H9 (cell line): ENCODE measurements around the gene CLEC20A. TPM values are rescaled to one million over a fixed set of nuclear protein-coding genes. Genes with fewer than 3 reads are reported as not detected.

Experiments
- DNase-seq: peaks from one replicate; pipeline ENCODE4 v3.0.0-alpha.2; 2017
- H2AFZ ChIP-seq: one replicate; pipeline ENCODE4 v1.6.1; 2013; ENCODE audit warnings: mild to moderate bottlenecking, low read length, control low read depth, moderate library complexity
- H2AK5ac ChIP-seq: 2 replicates; pipeline ENCODE4 v1.6.1; 2013; ENCODE audit warnings: low read length, control low read depth, mixed read lengths; ENCODE audit not compliant: insufficient read length
- H2BK120ac ChIP-seq: one replicate; pipeline ENCODE4 v1.6.1; 2013; ENCODE audit warnings: low read depth, mild to moderate bottlenecking, low read length, control low read depth, inconsistent platforms; ENCODE audit not compliant: poor library complexity, severe bottlenecking
- H2BK12ac ChIP-seq: 2 replicates; pipeline ENCODE4 v1.6.1; 2013; ENCODE audit warnings: low read length, control low read depth, mixed read lengths, low read depth; ENCODE audit not compliant: insufficient read length
- H2BK15ac ChIP-seq: 2 replicates; pipeline ENCODE4 v1.6.1; 2013; ENCODE audit warnings: low read depth, low read length, control low read depth
- H2BK20ac ChIP-seq: one replicate; pipeline ENCODE4 v1.6.1; 2013; ENCODE audit warnings: low read depth, mild to moderate bottlenecking, low read length, control low read depth, inconsistent platforms; ENCODE audit not compliant: poor library complexity, severe bottlenecking
- H2BK5ac ChIP-seq: 2 replicates; pipeline ENCODE4 v1.6.1; 2013; ENCODE audit warnings: low read length, control low read depth, mixed read lengths; ENCODE audit not compliant: insufficient read length
- H3K14ac ChIP-seq: 2 replicates; pipeline ENCODE4 v1.6.1; 2013; ENCODE audit warnings: low read length, control low read depth; ENCODE audit not compliant: insufficient read depth
- H3K18ac ChIP-seq: 2 replicates; pipeline ENCODE4 v1.6.1; 2013; ENCODE audit warnings: low read depth, mild to moderate bottlenecking, mixed read lengths, low read length, control low read depth; ENCODE audit not compliant: insufficient read length
- H3K23ac ChIP-seq: 2 replicates; pipeline ENCODE4 v1.6.1; 2013; ENCODE audit warnings: low read length, control low read depth, mixed read lengths, low read depth; ENCODE audit not compliant: insufficient read length
- H3K23me2 ChIP-seq: 2 replicates; pipeline ENCODE4 v1.6.1; 2013; ENCODE audit warnings: low read depth, mild to moderate bottlenecking, mixed read lengths, low read length, control low read depth; ENCODE audit not compliant: insufficient read length, poor library complexity, severe bottlenecking
- H3K27ac ChIP-seq: 2 replicates; pipeline ENCODE4 v1.5.1; 2013; ENCODE audit warnings: low read length, control low read depth, mixed read lengths, low read depth; ENCODE audit not compliant: insufficient read length
- H3K27me3 ChIP-seq: 2 replicates; pipeline ENCODE4 v1.6.1; 2013; ENCODE audit warnings: low read length, control low read depth, inconsistent platforms; ENCODE audit not compliant: insufficient read depth
- H3K4ac ChIP-seq: 2 replicates; pipeline ENCODE4 v1.6.1; 2013; ENCODE audit warnings: low read depth, mild to moderate bottlenecking, control low read depth, inconsistent platforms, low read length, moderate library complexity
- H3K4me1 ChIP-seq: 2 replicates; pipeline ENCODE4 v1.6.1; 2013; ENCODE audit warnings: low read length, control low read depth, inconsistent platforms; ENCODE audit not compliant: insufficient read depth
- H3K4me2 ChIP-seq: 2 replicates; pipeline ENCODE4 v1.6.1; 2013; ENCODE audit warnings: low read length, control low read depth, mixed read lengths; ENCODE audit not compliant: insufficient read length, insufficient read depth
- H3K56ac ChIP-seq: 2 replicates; pipeline ENCODE4 v1.6.1; 2013; ENCODE audit warnings: low read depth, mild to moderate bottlenecking, mixed read lengths, low read length, control low read depth; ENCODE audit not compliant: insufficient read length
- H3K79me1 ChIP-seq: 2 replicates; pipeline ENCODE4 v1.6.1; 2013; ENCODE audit warnings: low read depth, mild to moderate bottlenecking, moderate library complexity, low read length, control low read depth, inconsistent platforms; ENCODE audit not compliant: insufficient read depth, poor library complexity, severe bottlenecking
- H3K79me2 ChIP-seq: 2 replicates; pipeline ENCODE4 v1.6.1; 2013; ENCODE audit warnings: low read length, control low read depth, inconsistent platforms; ENCODE audit not compliant: insufficient read depth
- H3K9ac ChIP-seq: 2 replicates; pipeline ENCODE4 v1.6.1; 2013; ENCODE audit warnings: low read length, control low read depth, mixed read lengths; ENCODE audit not compliant: insufficient read length; ENCODE audit errors: extremely low read depth
- H3K9me3 ChIP-seq: one replicate; pipeline ENCODE4 v1.6.1; 2013; ENCODE audit warnings: low read depth, low read length, inconsistent platforms; ENCODE audit not compliant: control insufficient read depth
- H3T11ph ChIP-seq: one replicate; pipeline ENCODE4 v1.6.1; 2013; ENCODE audit warnings: mild to moderate bottlenecking, low read length, control low read depth, inconsistent platforms
- H4K20me1 ChIP-seq: one replicate; pipeline ENCODE4 v1.6.1; 2013; ENCODE audit not compliant: control insufficient read depth, insufficient read length, insufficient read depth
- H4K5ac ChIP-seq: 2 replicates; pipeline ENCODE4 v1.6.1; 2013; ENCODE audit warnings: low read depth, mild to moderate bottlenecking, mixed read lengths, low read length, control low read depth; ENCODE audit not compliant: insufficient read length
- H4K8ac ChIP-seq: replicated peaks from 2 replicates; pipeline ENCODE4 v1.6.1; 2013; ENCODE audit warnings: low read length, control low read depth, mixed read lengths, low read depth; ENCODE audit not compliant: insufficient read length
- H4K91ac ChIP-seq: 2 replicates; pipeline ENCODE4 v1.6.1; 2013; ENCODE audit warnings: low read depth, mild to moderate bottlenecking, moderate library complexity, mixed read lengths, low read length, control low read depth; ENCODE audit not compliant: insufficient read length
- H3K27ac Mint-ChIP-seq, 3 experiments: 2 replicates in 2 of 3; 3 replicates in 1 of 3; pipeline ENCODE4 v1.8.0; 2020 to 2021; ENCODE audit warnings: mixed read lengths in 3 of 3, mild to moderate bottlenecking in 1 of 3, moderate library complexity in 1 of 3
- H3K27me3 Mint-ChIP-seq: 2 replicates; pipeline ENCODE4 v1.8.0; 2021; ENCODE audit warnings: low read depth, mild to moderate bottlenecking, moderate library complexity, mixed read lengths
- H3K36me3 Mint-ChIP-seq, 3 experiments: 2 replicates in 2 of 3; 3 replicates in 1 of 3; pipeline ENCODE4 v1.8.0; 2020 to 2021; ENCODE audit warnings: low read depth in 3 of 3, mixed read lengths in 3 of 3; ENCODE audit not compliant: insufficient read depth in 1 of 3
- H3K4me1 Mint-ChIP-seq, 2 experiments: 2 replicates each; pipeline ENCODE4 v1.8.0; 2020; ENCODE audit warnings: mixed read lengths in 2 of 2
- H3K4me3 Mint-ChIP-seq, 2 experiments: 2 replicates in 1 of 2; 3 replicates in 1 of 2; pipeline ENCODE4 v1.8.0; 2020 to 2021; ENCODE audit warnings: mild to moderate bottlenecking in 2 of 2, mixed read lengths in 2 of 2, moderate library complexity in 1 of 2
- H3K9me3 Mint-ChIP-seq, 2 experiments: 2 replicates in 1 of 2; 3 replicates in 1 of 2; pipeline ENCODE4 v1.8.0; 2020; ENCODE audit warnings: mild to moderate bottlenecking in 2 of 2, mixed read lengths in 2 of 2, moderate library complexity in 1 of 2
- CTCF ChIP-seq: fragments of 200-600 bp; sonication (generic); conservative IDR thresholded peaks from 3 replicates; pipeline ENCODE4 v1.8.0; 2021; ENCODE audit warnings: antibody characterized with exemption, mild to moderate bottlenecking
- WGBS: extraction: QIAGEN DNeasy Blood & Tissue Kit; methylation state at CpG from one replicate; pipeline ENCODE4 v1.1.7; 2013; ENCODE audit warnings: missing lambda C conversion rate, low lambda C conversion rate, mixed read lengths; ENCODE audit not compliant: insufficient read length; ENCODE audit errors: extremely low coverage; 5-methylcytosine and 5-hydroxymethylcytosine counted together
- total RNA-seq: library from RNA; stranded (reverse); gene quantifications from 2 replicates; pipeline ENCODE4 v1.2.1, GENCODE V29; 2021

Gene CLEC20A
- total RNA-seq, 1 experiment from 2014 or later, result not detected

GRCh38 chr1:178538192-178538916, 41.6 kb upstream of the CLEC20A start:
- Histone ChIP-seq H3K4me1 (no peaks in the 10 kb centered on the region), H3K4me2 (no peak overlapping the region), H2BK120ac (no peak overlapping the region), H3K79me2 (no peaks in the 10 kb centered on the region), H3K18ac (no peak overlapping the region), H3K23me2 (peaks cover 9% of the 10 kb centered on the region), H2BK12ac (no peak overlapping the region), H4K5ac (no peak overlapping the region), H4K91ac (no peak overlapping the region), H3K27me3 (no peaks in the 10 kb centered on the region), H2AFZ (no peak overlapping the region), H3K27ac (no peak overlapping the region), H3K14ac (no peak overlapping the region), H3K9me3 (no peaks in the 10 kb centered on the region), H3K56ac (no peak overlapping the region), H3K23ac (no peak overlapping the region), H2AK5ac (no peak overlapping the region), H3K9ac (no peak overlapping the region), H4K8ac (no peak overlapping the region), H2BK15ac (no peak overlapping the region), H2BK20ac (no peak overlapping the region), H3T11ph (no peak overlapping the region), H3K79me1 (no peaks in the 10 kb centered on the region), H3K4ac (no peak overlapping the region), H2BK5ac (no peak overlapping the region), H4K20me1 (no peaks in the 10 kb centered on the region)
- no peak for DNase-seq
- Mint-ChIP-seq H3K4me3 (no peak overlapping the region), H3K4me1 (peaks cover 3 to 8% of the 10 kb centered on the region in 2 experiments), H3K27ac (no peak overlapping the region), H3K27me3 (no peaks in the 10 kb centered on the region; the same call in 1 of the 2 replicates), H3K36me3 (no peaks in the 10 kb centered on the region), H3K9me3 (no peaks in the 10 kb centered on the region)
- no peak for TF ChIP-seq CTCF
- no CpG with 5 or more reads among the region's 9 CpGs for WGBS
